Large intestine (tissue), 12 donors: ENCODE results near the gene POLD2. TPM values are rescaled to one million over a fixed set of nuclear protein-coding genes. Genes with fewer than 3 reads are reported as not detected.
"Not testable (repeated sequence)": the region's sequence is repeated elsewhere in the genome, so short reads cannot be mapped to it uniquely, and the experiment has no call there.

Experiments used
- DNase-seq, 2 donors: peaks; one replicate each; pipeline versions ENCODE4 v3.0.0 to v3.0.0-alpha.2; 2013
- H3K27ac ChIP-seq: one replicate; pipeline ENCODE4 v1.5.1; 2013; ENCODE audit warnings: low read length
- H3K27me3 ChIP-seq: 2 replicates; pipeline ENCODE4 v1.6.1; 2013; ENCODE audit warnings: low read length; ENCODE audit not compliant: control insufficient read depth, insufficient read depth
- H3K36me3 ChIP-seq: 2 replicates; pipeline ENCODE4 v1.6.1; 2013; ENCODE audit warnings: low read length; ENCODE audit not compliant: control insufficient read depth, insufficient read depth
- H3K4me1 ChIP-seq: one replicate; pipeline ENCODE4 v1.6.1; 2013; ENCODE audit warnings: low read length; ENCODE audit not compliant: control insufficient read depth, insufficient read depth
- H3K4me3 ChIP-seq: one replicate; pipeline ENCODE4 v1.5.1; 2013; ENCODE audit warnings: low read length
- H3K9me3 ChIP-seq: one replicate; pipeline ENCODE4 v1.6.1; 2013; ENCODE audit warnings: mild to moderate bottlenecking, low read depth, low read length, moderate library complexity; ENCODE audit not compliant: control insufficient read depth
- WGBS: methylation state at CpG from one replicate; pipeline ENCODE4 v1.1.5; 2013; ENCODE audit warnings: low lambda C conversion rate; ENCODE audit not compliant: insufficient coverage; 5-methylcytosine and 5-hydroxymethylcytosine counted together
- long read RNA-seq, 11 donors: transcript quantifications; one replicate each; lab custom pipeline, GENCODE V29; 2026
- polyA plus RNA-seq: library from polyadenylated mRNA; unstranded; fragments of 120-200 nt; gene quantifications from one replicate; pipeline ENCODE4 v1.2.1, GENCODE V29; 2013

Gene POLD2
- 64.1 TPM for polyA plus RNA-seq
- long read RNA-seq, donor 1, transcript POLD2-218 (11 exons, 1,619 nt) = major isoform, 8 of 11 reads
- long read RNA-seq, donor 1, partial matches to known transcripts = 0 of 11 reads
- long read RNA-seq, donor 1, other reads (novel, unspliced or antisense) = 0 of 11 reads
- long read RNA-seq, donor 2, transcript POLD2-218 (11 exons, 1,619 nt) = major isoform, 22 of 33 reads
- long read RNA-seq, donor 2, partial matches to known transcripts = 6 of 33 reads
- long read RNA-seq, donor 2, other reads (novel, unspliced or antisense) = 0 of 33 reads
- long read RNA-seq, donor 3, transcript POLD2-218 (11 exons, 1,619 nt) = major isoform, 22 of 68 reads
- long read RNA-seq, donor 3, partial matches to known transcripts = 37 of 68 reads
- long read RNA-seq, donor 3, other reads (novel, unspliced or antisense) = 0 of 68 reads
- long read RNA-seq, donor 4, partial matches to known transcripts = 0 of 2 reads
- long read RNA-seq, donor 4, other reads (novel, unspliced or antisense) = 0 of 2 reads
- long read RNA-seq, donor 5, transcript POLD2-218 (11 exons, 1,619 nt) = major isoform, 11 of 12 reads
- long read RNA-seq, donor 5, partial matches to known transcripts = 0 of 12 reads
- long read RNA-seq, donor 5, other reads (novel, unspliced or antisense) = 0 of 12 reads
- long read RNA-seq, donor 6, transcript POLD2-218 (11 exons, 1,619 nt) = major isoform, 15 of 24 reads
- long read RNA-seq, donor 6, partial matches to known transcripts = 5 of 24 reads
- long read RNA-seq, donor 6, other reads (novel, unspliced or antisense) = 0 of 24 reads
- long read RNA-seq, donor 7, transcript POLD2-218 (11 exons, 1,619 nt) = major isoform, 8 of 20 reads
- long read RNA-seq, donor 7, partial matches to known transcripts = 6 of 20 reads
- long read RNA-seq, donor 7, other reads (novel, unspliced or antisense) = 0 of 20 reads
- long read RNA-seq, donor 8, transcript POLD2-218 (11 exons, 1,619 nt) = major isoform, 19 of 39 reads
- long read RNA-seq, donor 8, partial matches to known transcripts = 14 of 39 reads
- long read RNA-seq, donor 8, other reads (novel, unspliced or antisense) = 0 of 39 reads
- long read RNA-seq, donor 9, transcript POLD2-218 (11 exons, 1,619 nt) = major isoform, 9 of 25 reads
- long read RNA-seq, donor 9, partial matches to known transcripts = 14 of 25 reads
- long read RNA-seq, donor 9, other reads (novel, unspliced or antisense) = 0 of 25 reads
- long read RNA-seq, donor 10, transcript POLD2-218 (11 exons, 1,619 nt) = major isoform, 18 of 35 reads
- long read RNA-seq, donor 10, partial matches to known transcripts = 10 of 35 reads
- long read RNA-seq, donor 10, other reads (novel, unspliced or antisense) = 0 of 35 reads
- long read RNA-seq, donor 11, transcript POLD2-218 (11 exons, 1,619 nt) = major isoform, 11 of 20 reads
- long read RNA-seq, donor 11, partial matches to known transcripts = 5 of 20 reads
- long read RNA-seq, donor 11, other reads (novel, unspliced or antisense) = 0 of 20 reads

GRCh38 chr7:44123190-44124003 is at the start of gene POLD2:
TSS of gene POLD2 (minus strand) at chr7:44123548. CDS start at chr7:44122053, 1,495 bp downstream.
- WGBS = no CpG with 5 or more reads among the region's 86 CpGs
- peak; percentile 97 to 98 for DNase-seq
- Histone ChIP-seq H3K27ac (peak within 1 kb of the TSS; percentile 66), H3K27me3 (no peaks in the 10 kb centered on the region), H3K4me1 (peaks cover 5% of the 10 kb centered on the region), H3K4me3 (peak within 1 kb of the TSS; percentile 81), H3K36me3 (peaks cover 24% of the 10 kb centered on the region), H3K9me3 (no peaks in the 10 kb centered on the region)

DNA sequence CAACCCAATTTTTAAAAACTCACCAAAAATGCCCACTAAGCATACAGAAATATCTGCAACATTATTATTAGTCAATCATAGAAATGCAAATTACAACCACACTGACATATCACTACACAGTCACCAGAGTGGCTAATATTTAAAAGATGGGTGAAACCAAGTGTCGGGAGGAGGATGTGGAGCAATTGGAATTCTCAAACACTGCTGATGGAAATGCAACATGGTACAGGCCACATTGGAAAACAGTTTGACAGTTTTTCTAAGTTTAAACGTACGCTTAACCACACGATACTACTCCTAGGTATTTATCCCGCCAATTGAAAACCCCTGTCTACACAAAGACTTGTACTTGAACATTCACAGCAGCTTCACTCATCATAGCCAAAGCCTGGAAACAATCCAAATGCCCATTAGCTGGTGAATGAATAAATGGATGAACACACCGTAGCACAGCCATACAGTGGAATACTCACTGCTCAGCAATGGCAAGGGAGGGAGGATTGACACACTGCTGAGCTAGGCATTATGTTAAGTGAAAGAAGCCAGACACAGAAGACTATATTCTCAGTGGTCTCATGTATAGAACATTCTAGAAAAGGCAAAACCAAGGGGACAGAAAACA is 49.6 kb upstream of the POLD2 start:
- Histone ChIP-seq H3K4me3 (no peak overlapping the region), H3K27me3 (peaks cover 18% of the 10 kb centered on the region), H3K4me1 (no peaks in the 10 kb centered on the region), H3K27ac (no peak overlapping the region), H3K9me3 (no peaks in the 10 kb centered on the region), H3K36me3 (no peaks in the 10 kb centered on the region)
- DNase-seq = no peak
- no CpG with 5 or more reads among the region's 6 CpGs for WGBS

DNA sequence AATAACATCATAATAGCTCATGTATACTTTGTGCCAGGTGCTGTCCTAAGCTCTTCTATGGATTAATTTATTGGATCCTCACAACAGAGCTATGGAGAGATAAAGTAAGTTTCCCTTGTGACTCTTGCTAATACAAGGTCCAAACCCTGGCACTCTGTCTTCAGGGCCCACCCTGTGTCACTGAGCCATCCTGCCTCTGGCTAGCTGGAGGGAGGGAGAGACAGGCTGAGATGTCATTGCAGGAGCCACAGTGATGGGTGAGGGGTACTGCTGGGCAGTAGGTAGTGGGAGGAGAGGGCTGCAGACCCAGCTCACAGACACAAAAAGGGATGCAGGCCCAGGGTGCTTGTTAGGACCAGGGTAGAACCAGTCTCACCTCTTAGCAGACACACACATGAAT is 49.0 kb upstream of the POLD2 start:
- Histone ChIP-seq H3K9me3 (no peaks in the 10 kb centered on the region), H3K4me1 (no peaks in the 10 kb centered on the region)

DNA sequence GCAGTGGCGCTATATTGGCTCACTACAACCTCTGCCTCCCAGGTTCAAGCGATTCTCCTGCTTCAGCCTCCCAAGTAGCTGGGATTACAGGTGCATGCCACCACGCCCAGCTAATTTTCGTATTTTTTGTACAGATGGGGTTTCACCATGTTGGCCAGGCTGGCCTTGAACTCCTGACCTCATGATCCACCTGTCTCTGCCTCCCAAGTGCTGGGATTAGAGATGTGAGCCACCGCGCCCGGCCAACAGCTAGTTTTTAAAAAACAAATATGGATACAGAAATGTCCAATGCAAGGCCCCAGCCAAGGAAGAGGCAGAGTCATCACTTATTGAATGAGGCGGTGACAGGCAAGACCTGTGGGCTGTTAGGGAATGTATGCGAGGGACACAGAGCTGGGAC is 48.6 kb upstream of the POLD2 start:
- H3K27me3 ChIP-seq = peaks cover 16% of the 10 kb centered on the region
- H3K36me3 ChIP-seq, H3K4me1 ChIP-seq, DNase-seq, H3K27ac ChIP-seq, H3K4me3 ChIP-seq, H3K9me3 ChIP-seq: not testable (repeated sequence)
- 100% methylated on average over 1 of the region's 9 CpGs for WGBS

More for the DNA sequence above, 49.0 kb upstream of the POLD2 start:
- Histone ChIP-seq H3K27ac (no peak overlapping the region), H3K4me3 (no peak overlapping the region), H3K27me3 (peaks cover 18% of the 10 kb centered on the region), H3K36me3 (no peaks in the 10 kb centered on the region)
- no peak for DNase-seq

- Histone ChIP-seq H3K9me3 (no peaks in the 10 kb centered on the region), H3K27me3 (peaks cover 8% of the 10 kb centered on the region), H3K27ac (no peak overlapping the region), H3K36me3 (no peaks in the 10 kb centered on the region), H3K4me1 (no peaks in the 10 kb centered on the region), H3K4me3 (no peak overlapping the region)
- no peak for DNase-seq
Observed at GRCh38 chr7:44167920-44168319, 44.6 kb upstream of the POLD2 start.

DNA sequence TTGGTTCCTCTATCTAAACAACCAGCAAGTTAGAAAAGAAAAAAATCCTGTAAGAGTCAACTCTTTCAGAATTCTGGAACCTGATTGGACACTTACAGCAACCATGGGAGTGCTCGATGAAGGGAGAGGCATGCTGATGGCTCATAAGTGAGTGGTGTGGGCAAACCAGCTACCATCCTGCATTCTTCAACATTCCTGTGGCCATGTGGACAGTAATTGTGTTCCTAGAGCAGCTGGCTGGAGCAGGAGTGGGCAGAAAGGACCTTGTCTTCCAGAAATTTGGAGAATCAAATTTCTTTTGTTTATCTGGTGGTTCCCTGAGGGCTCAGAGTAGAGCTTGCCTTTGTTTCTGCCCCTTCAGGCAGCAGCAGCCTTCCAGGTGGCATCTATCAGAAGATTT is 40.2 kb upstream of the POLD2 start:
- Histone ChIP-seq H3K4me3 (no peak overlapping the region), H3K36me3 (no peaks in the 10 kb centered on the region), H3K9me3 (no peaks in the 10 kb centered on the region), H3K4me1 (no peaks in the 10 kb centered on the region), H3K27me3 (peaks cover 8% of the 10 kb centered on the region), H3K27ac (no peak overlapping the region)
- no CpG with 5 or more reads among the region's 1 CpG for WGBS
- no peak for DNase-seq

- no CpG with 5 or more reads among the region's 1 CpG for WGBS
- Histone ChIP-seq H3K27me3 (peaks cover 8% of the 10 kb centered on the region), H3K4me3 (no peak overlapping the region), H3K4me1 (no peaks in the 10 kb centered on the region), H3K36me3 (no peaks in the 10 kb centered on the region), H3K9me3 (no peaks in the 10 kb centered on the region), H3K27ac (no peak overlapping the region)
- no peak for DNase-seq
Observed at GRCh38 chr7:44162785-44163395, 39.5 kb upstream of the POLD2 start.

- Histone ChIP-seq H3K27me3 (peaks cover 8% of the 10 kb centered on the region), H3K9me3 (no peaks in the 10 kb centered on the region), H3K4me3 (no peak overlapping the region), H3K36me3 (no peaks in the 10 kb centered on the region), H3K27ac (no peak overlapping the region), H3K4me1 (no peaks in the 10 kb centered on the region)
- no peak for DNase-seq
- WGBS = no CpG with 5 or more reads among the region's 4 CpGs
Observed at GRCh38 chr7:44162179-44162578, 38.8 kb upstream of the POLD2 start.

- no peaks in the 10 kb centered on the region for H3K4me1 ChIP-seq
- no peak overlapping the region for H3K27ac ChIP-seq
- no peak overlapping the region for H3K4me3 ChIP-seq
- H3K36me3 ChIP-seq = no peaks in the 10 kb centered on the region
- H3K27me3 ChIP-seq = peaks cover 8% of the 10 kb centered on the region
- WGBS = no CpG with 5 or more reads among the region's 2 CpGs
- no peak for DNase-seq
- H3K9me3 ChIP-seq = no peaks in the 10 kb centered on the region
Observed at GRCh38 chr7:44161371-44161770, 38.0 kb upstream of the POLD2 start.
